Calu3 (cell line): ENCODE measurements around the gene IL15. TPM values are rescaled to one million over a fixed set of nuclear protein-coding genes. Genes with fewer than 3 reads are reported as not detected.

Experiments used
- BruUV-seq: library from RNA; stranded (reverse); fragments of 400-500 nt; replicated peaks from 2 replicates; lab custom pipeline; 2021; lab: Mats Ljungman, UMichigan
- CTCF ChIA-PET: fragments of 300-600 bp; sonication (Branson Sonifier 250); formaldehyde crosslinking; loops from one replicate; lab custom pipeline; 2022; ENCODE audit warnings: antibody characterized with exemption; lab: Charles Lee
- DNase-seq: peaks from one replicate; pipeline ENCODE4 v3.0.0; 2022
- H3K27ac Mint-ChIP-seq: one replicate; pipeline ENCODE4 v1.8.0; 2022; ENCODE audit warnings: mixed read lengths; ENCODE audit not compliant: unreplicated experiment
- H3K27me3 Mint-ChIP-seq: one replicate; pipeline ENCODE4 v1.8.0; 2022; ENCODE audit warnings: mixed read lengths; ENCODE audit not compliant: unreplicated experiment
- H3K36me3 Mint-ChIP-seq: one replicate; pipeline ENCODE4 v1.8.0; 2022; ENCODE audit warnings: mild to moderate bottlenecking, moderate library complexity, mixed read lengths; ENCODE audit not compliant: insufficient read depth, unreplicated experiment
- H3K4me1 Mint-ChIP-seq: one replicate; pipeline ENCODE4 v1.8.0; 2022; ENCODE audit warnings: mild to moderate bottlenecking, low read depth, mixed read lengths; ENCODE audit not compliant: unreplicated experiment
- H3K4me3 Mint-ChIP-seq: one replicate; pipeline ENCODE4 v1.8.0; 2022; ENCODE audit warnings: mild to moderate bottlenecking, low read depth, moderate library complexity, mixed read lengths; ENCODE audit not compliant: unreplicated experiment
- H3K9me3 Mint-ChIP-seq: one replicate; pipeline ENCODE4 v1.8.0; 2022; ENCODE audit warnings: low read depth, mixed read lengths; ENCODE audit not compliant: unreplicated experiment
- intact Hi-C: fragments of 100-400 bp; cut with micrococcal nuclease; formaldehyde crosslinking; loops from one replicate; pipeline ENCODE4 v1.10.0; 2022; ENCODE audit not compliant: unreplicated experiment
- total RNA-seq: library from RNA; stranded (reverse); gene quantifications from 2 replicates; pipeline ENCODE4 v1.2.3, GENCODE V29; 2022
- TF ChIP-seq, protein P1 (sequence below): fragments of 200-600 bp; IDR thresholded peaks from one replicate; pipeline ENCODE4 v1.8.0; 2022; ENCODE audit warnings: antibody characterized with exemption; ENCODE audit not compliant: unreplicated experiment

Gene IL15
- total RNA-seq, 1 experiment from 2014 or later: 4.6 TPM

DNA sequence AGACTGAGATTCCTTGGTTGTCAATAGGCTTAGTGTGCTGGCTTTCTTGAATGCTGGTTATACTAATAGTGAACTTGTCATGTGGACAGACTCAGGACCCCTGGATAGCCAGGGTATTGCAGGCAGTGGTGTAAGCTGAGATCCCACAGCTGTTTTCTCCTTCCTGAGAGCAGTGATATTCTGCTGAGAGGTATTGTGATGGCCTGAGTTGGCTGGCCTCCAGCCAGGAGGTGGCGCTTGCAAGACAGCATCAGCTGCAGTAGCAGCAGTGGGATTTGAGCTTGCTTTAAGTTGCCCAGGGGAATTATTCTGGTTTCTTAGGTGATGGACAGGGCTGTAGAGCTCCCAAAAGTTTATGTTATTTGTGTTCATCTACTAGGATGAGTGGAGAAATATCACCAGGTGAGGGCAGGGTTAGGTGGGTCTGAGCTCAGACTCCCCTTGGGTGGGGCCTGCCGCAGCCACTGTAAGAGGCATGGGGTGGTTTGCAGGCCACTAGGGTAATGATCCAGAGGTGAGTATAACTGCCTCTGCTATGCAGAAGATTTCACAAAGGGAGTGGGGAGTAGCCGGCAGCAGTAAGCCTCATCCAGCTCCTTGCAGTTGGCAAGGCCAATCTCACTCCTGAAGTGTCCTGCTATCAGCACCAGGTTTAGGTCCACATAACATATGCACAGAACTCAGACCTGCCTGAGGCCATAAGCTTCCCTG, 66.2 kb downstream of the IL15 start:
- no TSS peak for BruUV-seq

DNA sequence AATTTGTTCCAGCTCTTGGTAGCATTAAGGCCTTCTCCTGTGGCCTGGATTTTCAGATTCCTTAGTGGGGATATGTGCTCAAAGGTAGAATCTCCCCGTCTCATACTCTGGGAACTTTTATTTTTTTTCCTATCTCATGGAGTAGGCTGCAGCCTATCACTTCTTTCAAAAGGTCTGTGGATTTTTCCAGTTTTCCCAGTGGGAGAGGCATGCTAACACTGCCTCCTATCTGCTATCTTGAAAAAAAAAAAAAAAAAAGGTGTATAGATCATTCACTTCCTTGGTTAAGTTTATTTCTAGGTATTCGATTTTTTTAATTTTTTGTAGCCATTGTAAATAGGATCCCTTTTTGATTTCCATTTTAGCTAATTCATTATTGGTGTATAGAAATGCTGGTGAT, 67.1 kb downstream of the IL15 start:
- BruUV-seq: no TSS peak
- Mint-ChIP-seq H3K4me3 (no peak overlapping the region), H3K4me1 (peaks cover 9% of the 10 kb centered on the region), H3K27ac (no peak overlapping the region), H3K27me3 (no peaks in the 10 kb centered on the region), H3K36me3 (no peaks in the 10 kb centered on the region), H3K9me3 (peaks cover 2% of the 10 kb centered on the region)
- intact Hi-C loops: no loop called here
- no peak for DNase-seq
- CTCF ChIA-PET: no interaction called here
- TF ChIP-seq, protein P1, sequence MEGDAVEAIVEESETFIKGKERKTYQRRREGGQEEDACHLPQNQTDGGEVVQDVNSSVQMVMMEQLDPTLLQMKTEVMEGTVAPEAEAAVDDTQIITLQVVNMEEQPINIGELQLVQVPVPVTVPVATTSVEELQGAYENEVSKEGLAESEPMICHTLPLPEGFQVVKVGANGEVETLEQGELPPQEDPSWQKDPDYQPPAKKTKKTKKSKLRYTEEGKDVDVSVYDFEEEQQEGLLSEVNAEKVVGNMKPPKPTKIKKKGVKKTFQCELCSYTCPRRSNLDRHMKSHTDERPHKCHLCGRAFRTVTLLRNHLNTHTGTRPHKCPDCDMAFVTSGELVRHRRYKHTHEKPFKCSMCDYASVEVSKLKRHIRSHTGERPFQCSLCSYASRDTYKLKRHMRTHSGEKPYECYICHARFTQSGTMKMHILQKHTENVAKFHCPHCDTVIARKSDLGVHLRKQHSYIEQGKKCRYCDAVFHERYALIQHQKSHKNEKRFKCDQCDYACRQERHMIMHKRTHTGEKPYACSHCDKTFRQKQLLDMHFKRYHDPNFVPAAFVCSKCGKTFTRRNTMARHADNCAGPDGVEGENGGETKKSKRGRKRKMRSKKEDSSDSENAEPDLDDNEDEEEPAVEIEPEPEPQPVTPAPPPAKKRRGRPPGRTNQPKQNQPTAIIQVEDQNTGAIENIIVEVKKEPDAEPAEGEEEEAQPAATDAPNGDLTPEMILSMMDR: no peak

More for the DNA sequence above, 66.2 kb downstream of the IL15 start:
- Mint-ChIP-seq H3K4me1 (peaks cover 9% of the 10 kb centered on the region), H3K9me3 (peaks cover 2% of the 10 kb centered on the region), H3K27me3 (no peaks in the 10 kb centered on the region), H3K4me3 (no peak overlapping the region), H3K27ac (no peak overlapping the region), H3K36me3 (no peaks in the 10 kb centered on the region)
- CTCF ChIA-PET: no interaction called here
- intact Hi-C loops: no loop called here
- TF ChIP-seq, protein P1: no peak
- DNase-seq: peak; percentile 13

DNA sequence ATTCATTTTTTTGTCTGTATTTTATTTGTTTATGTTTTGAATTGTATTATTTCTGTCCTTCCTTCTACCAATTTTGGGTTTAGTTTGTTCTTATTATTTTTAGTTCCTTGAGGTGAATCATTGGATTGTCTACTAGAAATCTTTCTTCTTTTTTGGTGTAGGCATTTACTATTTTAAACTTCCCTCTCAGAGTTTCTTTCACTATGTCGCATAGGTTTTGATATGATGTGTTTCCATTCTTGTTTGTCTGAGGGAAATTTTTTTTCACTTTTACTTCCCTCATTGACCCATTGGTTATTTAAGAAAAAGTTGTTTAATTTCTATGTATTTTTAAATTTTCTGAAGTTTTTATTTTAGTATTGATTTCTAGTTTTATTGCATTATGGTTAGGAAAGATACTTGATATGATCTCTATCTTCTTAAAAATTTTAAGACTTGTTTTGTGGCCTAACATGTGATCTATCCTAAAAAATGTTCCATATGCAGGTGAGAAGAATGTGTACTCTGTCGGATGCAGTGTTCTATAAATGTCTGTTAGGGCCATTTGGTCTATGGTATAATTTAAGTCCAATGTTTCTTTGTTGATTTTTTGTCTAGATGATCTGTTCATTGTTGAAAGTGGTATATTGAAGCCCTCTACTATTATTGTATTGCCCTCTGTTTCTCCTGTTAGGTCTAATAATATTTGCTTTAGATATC, 68.8 kb downstream of the IL15 start:
- no TSS peak for BruUV-seq
- TF ChIP-seq, protein P1: no peak
- no peaks in the 10 kb centered on the region for H3K36me3 Mint-ChIP-seq
- CTCF ChIA-PET: no interaction called here
- intact Hi-C loops: no loop called here
- no peak overlapping the region for H3K27ac Mint-ChIP-seq
- H3K4me1 Mint-ChIP-seq: peaks cover 9% of the 10 kb centered on the region
- peaks cover 2% of the 10 kb centered on the region for H3K9me3 Mint-ChIP-seq
- DNase-seq: no peak
- H3K27me3 Mint-ChIP-seq: no peaks in the 10 kb centered on the region
- no peak overlapping the region for H3K4me3 Mint-ChIP-seq

DNA sequence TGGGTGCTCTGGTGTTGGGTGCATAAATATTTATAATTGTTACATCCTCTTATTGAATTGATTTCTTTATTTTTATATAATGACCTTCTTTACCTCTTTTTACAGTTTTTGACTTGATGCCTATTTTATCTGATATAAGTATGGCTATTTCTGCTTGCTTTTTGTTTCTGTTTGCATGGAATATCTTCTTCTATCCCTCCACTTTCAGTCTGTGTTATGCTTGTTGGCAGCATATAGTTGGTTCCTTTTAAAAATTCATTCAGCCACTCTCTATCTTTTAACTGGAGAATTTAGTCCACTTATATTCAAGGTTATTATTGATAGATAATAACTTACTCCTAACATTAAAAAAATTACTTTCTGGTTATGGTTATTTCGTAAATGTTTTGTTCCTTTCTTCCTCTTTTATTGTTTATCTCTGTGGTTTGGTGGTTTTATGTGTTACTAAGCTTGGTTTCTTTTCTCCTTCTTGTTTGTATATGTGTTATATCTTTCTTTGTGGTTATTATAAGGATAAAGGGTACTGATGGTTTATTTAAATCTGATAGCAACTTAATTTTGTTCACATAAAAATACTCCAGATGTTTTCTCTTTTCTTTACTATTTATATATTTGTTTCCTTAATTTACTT, 69.5 kb downstream of the IL15 start:
- CTCF ChIA-PET: no interaction called here
- H3K36me3 Mint-ChIP-seq: no peaks in the 10 kb centered on the region
- H3K9me3 Mint-ChIP-seq: peaks cover 2% of the 10 kb centered on the region
- intact Hi-C loops: no loop called here
- no peak overlapping the region for H3K4me3 Mint-ChIP-seq
- no peak overlapping the region for H3K27ac Mint-ChIP-seq
- H3K27me3 Mint-ChIP-seq: no peaks in the 10 kb centered on the region
- peaks cover 9% of the 10 kb centered on the region for H3K4me1 Mint-ChIP-seq
- BruUV-seq: no TSS peak
- TF ChIP-seq, protein P1: no peak
- DNase-seq: no peak
